GM18498 (cell line): ENCODE measurements around the gene FAM193B.

ENCODE experiments used
- ATAC-seq: cut with Tn5 transposase; IDR thresholded peaks from one replicate; pipeline ENCODE4 v1.9.1; 2021; ENCODE audit warnings: mild to moderate bottlenecking, moderate library complexity; ENCODE audit not compliant: unreplicated experiment

The FAM193B gene

GRCh38 chr5:177516601-177517568, 37.5 kb downstream of the FAM193B start, which contains the start of gene DDX41:
TSS of gene DDX41 (minus strand) at chr5:177516961. CDS start at chr5:177516945, 16 bp downstream.
- peak; percentile 79 for ATAC-seq

GRCh38 chr5:177515580-177515979, 38.8 kb downstream of the FAM193B start:
- no peak for ATAC-seq

DNA sequence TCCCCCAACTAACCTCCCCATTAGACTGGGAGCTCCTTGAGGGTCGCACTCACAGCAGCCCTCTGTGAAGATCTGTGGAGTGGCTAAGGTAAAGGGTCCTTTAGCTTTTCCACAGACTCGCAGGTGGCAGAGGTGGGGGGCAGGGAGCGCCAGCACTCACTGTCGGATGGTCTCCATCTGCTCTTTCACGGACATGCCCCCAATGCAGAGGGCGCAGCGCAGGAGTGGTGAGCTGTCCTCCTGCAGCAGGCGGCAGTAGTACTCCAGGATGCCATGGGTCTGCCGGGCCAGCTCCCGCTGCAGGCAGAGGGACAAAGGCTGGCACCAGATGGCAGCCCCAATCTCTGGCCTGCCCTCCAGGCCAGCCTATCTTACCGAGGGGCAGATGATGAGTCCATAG, 39.8 kb downstream of the FAM193B start:
- no peak for ATAC-seq

DNA sequence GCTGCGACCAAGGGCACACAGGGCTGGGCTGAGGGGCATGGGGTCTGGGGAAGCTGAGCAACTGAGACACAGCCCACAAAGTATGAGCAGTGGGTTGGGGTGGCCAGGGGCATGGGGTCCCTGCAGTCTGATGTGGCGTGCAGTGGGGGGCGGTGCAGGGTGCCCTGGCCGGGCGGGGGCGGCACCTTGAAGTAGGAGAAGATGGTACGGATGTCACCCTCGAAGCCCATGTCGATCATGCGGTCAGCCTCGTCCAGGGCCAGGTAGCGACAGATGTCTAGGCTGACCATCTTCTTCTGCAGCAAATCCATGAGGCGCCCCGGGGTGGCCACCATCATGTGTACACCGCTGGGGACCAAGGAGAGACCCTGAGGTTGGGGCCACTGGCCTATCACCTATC, 40.9 kb downstream of the FAM193B start:
- ATAC-seq: no peak

DNA sequence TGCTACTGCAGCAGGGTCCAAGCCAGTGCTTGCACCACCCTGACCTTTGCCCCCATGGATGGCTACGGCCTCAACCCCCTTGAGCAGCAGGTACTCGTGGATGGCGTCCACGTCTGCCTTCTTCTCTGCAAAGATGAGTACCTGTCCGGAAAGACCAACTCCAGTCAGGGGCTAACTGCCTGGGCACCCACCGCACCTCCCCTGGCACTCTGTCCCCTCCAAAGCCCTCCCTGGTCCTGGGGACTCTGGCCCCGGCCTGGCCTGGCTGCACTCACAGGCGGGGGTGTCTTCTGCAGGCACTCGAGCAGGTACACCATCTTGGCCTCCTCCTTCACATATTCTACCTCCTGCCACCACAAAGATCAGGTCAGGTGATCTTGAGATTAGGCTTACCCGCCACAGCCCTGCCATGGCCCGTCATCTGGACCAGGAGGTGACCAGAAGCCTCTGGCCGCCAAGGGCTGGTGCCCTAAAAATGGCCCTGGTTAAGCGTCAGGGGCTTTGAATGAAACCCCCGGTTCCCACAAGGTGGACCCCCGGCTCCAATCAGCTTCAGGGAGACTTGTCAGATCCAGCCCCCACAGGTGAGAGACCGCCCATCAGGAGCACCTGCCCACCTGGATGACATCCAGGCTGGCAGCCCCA, 41.5 kb downstream of the FAM193B start:
- no peak for ATAC-seq

GRCh38 chr5:177511796-177512675, 42.3 kb downstream of the FAM193B start:
- ATAC-seq: no peak

DNA sequence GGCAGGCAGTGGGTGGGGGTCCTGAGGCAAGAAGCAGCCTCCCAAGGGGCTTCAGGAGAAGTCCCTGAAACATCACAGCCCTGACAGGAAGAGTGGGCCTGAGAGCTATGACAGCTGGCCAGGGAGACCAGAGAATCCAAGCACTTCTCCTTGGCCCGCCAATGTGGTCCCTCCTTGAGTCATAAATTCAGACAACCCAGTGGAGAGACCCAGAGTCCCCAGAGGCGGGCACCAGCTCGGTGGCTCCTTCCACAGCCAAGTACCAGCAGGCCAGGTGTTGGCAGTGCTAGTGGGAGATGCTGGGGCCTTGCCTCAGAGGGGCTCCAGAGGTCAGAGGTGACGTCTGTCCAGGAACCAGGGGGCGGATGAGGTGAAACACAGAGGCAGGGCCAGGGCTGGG, 43.2 kb downstream of the FAM193B start:
- no peak for ATAC-seq

DNA sequence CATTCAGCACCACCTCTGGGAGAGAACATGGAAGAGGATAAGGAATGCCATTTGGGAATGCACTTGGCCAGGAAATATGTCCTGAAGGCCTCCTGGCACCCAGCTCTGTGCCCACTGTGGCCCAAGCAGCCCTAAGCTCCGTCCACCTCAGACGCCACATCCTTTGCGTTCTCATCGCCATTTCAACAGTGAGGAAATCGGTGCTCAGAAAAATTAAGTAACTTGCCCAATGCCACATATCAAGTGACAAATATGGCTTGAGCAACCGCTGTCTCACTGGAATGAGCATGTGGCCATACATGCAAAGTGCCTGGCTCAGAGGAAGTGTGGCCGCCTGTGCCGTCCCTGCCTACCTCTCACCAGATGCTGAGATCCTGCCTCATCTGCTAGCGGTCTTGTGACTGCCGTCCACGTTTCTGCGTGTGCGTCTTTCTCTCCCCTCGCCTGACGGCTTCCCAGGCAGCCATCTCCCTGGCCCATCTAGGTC, 43.8 kb downstream of the FAM193B start:
- ATAC-seq: peak; percentile 36

- peak; percentile 41 for ATAC-seq
Observed at GRCh38 chr5:177509991-177510566, 44.3 kb downstream of the FAM193B start.

DNA sequence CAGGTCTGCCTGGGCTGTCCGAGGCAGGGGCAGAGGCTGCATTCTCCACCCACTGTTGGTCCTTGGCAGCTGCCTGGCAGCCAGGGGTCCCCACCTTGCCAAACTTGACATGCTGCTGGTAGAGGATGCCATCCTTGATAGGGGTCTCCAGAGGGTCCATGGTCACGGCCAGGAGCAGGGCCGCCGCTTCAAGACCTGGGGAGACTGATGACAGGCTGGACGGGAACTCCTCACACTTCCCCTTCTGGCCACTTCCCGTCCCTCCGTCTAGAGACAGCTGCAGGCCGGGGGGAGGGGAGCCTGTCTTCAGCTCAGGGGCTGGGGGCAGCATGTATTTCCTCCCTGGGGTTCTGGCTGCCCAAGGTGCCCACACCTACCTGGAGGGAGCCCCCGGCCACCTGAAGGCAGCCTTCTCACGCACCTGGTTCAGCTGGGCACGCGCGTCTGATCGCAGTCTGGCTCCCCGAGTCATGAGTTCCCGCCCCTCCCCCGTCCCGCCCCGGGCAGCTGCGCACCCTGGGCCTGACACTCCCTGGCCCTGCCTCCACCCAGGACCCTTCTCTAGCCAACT, 44.9 kb downstream of the FAM193B start, which contains the start of gene DOK3:
Gene DOK3 (minus strand): TSS at position 446 of the 571 bp plus-strand sequence. CDS start 286 bp downstream, at position 160.
- peak; percentile 34 for ATAC-seq

DNA sequence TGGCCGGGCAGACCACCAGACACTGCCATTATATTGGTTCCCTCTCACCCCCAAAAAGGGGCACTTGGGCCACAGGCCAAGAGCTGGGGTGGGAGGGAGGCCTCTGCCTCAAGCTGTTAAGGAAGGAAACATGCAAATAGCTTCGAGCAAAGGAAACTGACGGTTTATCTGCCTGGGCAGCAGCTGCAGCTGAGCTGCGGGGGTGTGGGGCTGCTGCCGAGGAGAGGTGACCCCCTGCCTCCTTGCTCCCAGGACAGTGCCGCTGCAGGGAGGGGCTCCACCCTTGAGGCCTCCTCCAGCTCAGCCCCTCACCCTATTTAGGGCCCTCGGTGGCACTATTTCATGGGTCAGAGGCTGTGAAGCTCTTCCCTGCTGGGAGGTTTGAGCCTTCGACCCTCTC, 45.5 kb downstream of the FAM193B start:
- ATAC-seq: peak; percentile 36

GRCh38 chr5:177508221-177508611, 46.1 kb downstream of the FAM193B start:
- no peak for ATAC-seq

- ATAC-seq: no peak
Observed at GRCh38 chr5:177507596-177508220, 46.7 kb downstream of the FAM193B start.

DNA sequence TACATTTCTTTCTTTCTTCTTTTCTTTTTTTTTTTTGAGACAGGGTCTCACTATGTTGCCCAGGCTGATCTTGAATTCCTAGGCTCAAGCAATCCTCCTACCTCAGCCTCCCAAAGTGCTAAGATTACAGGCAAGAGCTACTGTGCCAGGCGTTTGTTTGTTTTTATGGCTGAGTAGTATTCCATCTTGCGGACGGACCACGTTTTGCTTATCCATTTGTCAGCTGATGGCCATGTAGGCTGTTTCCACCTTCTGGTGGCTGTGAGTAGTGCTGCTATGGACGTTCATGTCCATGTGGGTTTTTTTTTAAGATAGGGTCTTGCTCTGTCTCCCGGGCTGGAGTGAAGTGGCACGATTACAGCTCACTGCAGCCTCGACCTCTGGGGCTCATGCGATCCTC, 47.2 kb downstream of the FAM193B start:
- no peak for ATAC-seq

GRCh38 chr5:177505075-177505474, 49.3 kb downstream of the FAM193B start:
- ATAC-seq: no peak

DNA sequence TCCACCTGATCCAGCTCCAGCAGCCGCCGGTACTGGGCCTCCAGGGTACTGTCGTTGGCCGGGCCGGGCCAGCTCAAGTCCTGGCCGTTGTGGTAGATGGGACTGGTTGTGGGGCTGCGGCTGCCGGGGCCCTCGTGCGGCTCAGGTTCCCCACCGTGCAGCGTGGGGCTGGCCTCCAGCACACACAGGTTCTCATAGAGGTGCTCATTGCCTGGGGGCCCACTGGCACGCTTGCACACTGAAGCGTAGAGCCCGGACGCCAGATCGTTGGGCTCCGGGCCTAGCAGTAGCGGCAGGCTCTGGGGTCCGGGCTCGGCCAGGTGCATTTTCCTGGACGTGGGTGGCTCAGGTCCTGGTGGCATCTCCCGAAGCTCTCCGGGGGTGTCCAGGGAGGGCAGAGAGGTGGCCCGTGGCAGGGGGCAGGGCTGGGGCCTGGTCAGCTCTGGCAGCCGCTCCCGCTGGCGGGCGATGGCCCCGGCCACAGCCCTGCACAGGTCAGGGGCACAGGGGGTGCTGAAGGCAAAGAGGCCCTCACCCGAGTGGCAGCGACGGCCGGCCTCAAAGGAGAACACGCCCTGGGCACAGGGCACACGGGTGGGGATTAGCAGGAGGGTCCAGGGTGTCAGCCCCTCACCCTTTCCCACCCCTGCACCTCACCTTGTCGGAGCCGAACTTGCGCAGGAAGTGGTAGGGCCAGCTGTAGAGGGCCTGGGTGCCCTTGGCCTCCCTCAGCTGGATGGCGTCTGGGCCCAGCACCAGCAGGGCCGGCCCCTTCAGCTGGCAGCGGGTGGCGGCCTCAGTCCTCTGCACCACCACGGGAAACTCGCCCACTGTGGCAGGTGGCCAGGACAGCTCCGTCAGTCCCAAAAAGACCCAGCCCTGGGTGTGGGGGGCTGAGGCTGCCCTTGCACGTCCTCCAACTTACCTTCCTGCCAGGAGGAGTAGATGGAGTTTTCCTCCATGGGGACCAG, 50.0 kb downstream of the FAM193B start:
- ATAC-seq: no peak

DNA sequence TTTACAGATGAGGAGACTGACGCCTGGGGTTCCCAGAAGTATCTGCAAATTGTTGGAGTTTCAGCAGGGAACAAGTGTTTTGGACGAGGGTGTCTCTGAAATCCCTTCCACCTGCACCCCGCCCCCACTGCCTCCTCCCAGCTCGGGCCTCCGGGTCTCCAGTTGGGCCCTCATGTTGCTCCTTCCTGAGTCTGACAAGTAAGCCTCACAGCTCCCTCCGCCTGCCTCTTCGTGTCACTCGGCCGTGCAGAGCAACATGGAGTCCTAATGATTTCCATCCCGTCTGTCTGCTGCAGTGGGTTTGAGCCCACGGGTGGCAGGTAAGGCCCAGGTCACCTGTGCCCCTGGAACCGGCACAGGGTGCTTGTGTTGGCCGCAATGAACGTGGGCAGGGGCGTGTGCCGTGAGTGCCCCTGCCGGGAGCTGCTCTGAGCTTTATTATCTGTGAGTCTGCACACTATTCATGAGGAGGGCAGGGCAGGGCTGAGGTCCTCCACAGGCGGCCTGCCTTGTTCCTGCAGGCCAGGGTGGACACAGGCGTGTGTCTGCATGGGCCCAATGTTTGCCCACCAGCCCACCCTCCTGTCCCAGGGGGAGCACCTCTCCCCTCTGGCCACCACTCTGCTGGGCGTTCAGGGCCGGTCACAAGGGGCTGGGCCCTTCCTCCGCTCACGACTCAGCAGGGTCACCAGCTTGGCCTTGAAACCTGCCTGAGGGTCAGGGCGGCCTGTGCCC, 50.8 kb downstream of the FAM193B start:
- ATAC-seq: no peak

DNA sequence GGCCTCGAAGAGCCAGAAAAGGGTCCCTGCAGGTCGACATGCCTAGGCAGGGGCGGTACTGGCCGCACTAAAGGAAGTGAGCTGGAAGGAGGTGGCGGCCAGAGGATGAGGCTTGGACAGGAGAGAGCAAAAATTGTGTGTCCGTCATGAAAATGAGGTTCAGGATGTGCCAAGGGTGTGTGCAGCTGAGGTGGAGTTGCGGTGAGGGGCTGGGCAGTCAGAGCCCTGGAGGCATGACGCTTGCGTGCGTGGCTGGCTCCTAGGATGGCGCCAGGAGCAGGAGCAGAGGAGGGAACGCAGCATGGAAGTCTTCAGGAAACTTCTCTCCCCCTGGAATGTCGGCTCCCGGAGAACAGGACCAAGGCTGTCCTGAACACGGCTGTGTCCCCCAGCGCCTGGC, 51.5 kb downstream of the FAM193B start:
- no peak for ATAC-seq
